HG03521 (cell line): ENCODE data around the gene INKA2.

ENCODE experiments used
- ATAC-seq: cut with Tn5 transposase; IDR thresholded peaks from one replicate; pipeline ENCODE4 v1.9.1; 2021; ENCODE audit warnings: mild to moderate bottlenecking, moderate library complexity; ENCODE audit not compliant: unreplicated experiment

INKA2 gene

DNA sequence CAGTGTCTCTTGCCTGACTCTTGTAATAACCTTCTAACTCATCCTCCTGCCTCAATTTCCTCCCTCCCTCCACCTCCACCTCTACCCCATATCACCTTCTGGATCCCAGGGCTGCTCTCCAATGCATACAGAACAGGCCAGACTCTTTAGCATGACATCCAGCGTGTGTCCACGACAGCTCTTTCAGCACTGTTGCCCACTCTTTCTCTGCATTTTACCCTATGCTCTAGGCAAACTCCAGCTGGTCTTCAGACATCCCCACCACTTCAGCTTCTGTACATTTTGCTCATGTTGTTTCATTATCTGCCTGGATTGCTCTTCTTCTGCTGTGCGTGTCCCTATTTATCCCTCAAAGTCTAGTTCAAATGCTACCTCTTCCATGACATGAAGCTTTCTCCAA is 4.8 kb downstream of the INKA2 start:
- ATAC-seq: no peak

DNA sequence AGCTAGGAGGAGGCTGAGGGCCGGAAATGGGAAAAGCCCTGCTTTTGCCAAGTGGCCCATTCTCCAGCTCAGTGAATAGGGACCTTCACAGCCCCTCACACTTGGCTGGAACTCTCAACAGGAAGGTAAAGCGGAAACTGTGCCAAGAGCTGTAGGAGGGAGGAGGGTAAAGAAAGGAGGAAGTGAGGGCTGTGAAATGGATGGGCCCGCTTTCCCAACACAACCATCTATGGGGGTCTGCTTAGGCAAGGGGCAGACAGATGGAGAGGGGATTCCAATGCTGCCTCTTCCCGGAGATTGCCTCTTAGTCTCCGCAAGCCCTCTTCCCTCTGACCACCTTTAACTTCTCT is 5.2 kb downstream of the INKA2 start:
- ATAC-seq: no peak

DNA sequence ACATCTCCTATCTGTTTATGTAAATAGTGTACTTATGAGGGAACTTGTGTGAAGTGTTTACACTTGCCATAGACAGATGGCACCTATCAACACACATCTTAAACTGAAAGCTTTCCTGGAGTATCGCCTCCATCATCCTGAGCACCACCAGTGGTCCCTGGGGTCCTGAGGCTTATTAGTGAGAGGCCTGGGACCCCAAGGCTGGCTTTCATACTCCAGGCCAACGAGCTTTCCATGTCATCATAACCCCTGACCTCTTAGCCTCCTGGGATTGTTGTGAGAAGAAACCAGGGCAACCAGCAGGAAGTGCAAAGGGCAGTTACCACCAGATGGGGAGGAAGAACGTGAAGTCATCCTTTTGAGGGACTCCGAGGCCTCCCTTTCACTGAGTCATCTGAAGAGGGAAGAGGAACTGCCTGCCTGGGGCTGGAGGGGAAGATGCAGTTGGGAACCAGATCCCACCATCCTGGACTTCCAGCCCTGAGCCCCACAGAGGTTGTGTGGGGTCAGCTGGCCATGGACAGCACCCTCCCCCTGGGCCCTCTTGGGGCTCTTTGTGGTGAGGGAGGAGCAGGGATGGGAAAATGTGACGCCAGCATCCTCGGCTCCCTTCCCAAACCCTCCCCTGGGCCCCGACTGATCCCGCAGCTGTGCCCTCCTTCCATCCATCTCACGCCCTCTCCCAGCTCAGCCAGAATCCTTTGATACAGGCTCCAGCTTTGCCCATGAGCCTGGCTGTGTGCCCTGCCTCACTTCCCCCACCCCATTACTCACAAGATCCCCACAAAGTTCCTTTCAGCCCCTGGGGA is 5.8 kb downstream of the INKA2 start:
- no peak for ATAC-seq

GRCh38 chr1:111732718-111733117 is 6.5 kb downstream of the INKA2 start:
- ATAC-seq: no peak

GRCh38 chr1:111731956-111732355 is 7.2 kb downstream of the INKA2 start:
- ATAC-seq: no peak

GRCh38 chr1:111730706-111731105 is 8.5 kb downstream of the INKA2 start:
- ATAC-seq: no peak

DNA sequence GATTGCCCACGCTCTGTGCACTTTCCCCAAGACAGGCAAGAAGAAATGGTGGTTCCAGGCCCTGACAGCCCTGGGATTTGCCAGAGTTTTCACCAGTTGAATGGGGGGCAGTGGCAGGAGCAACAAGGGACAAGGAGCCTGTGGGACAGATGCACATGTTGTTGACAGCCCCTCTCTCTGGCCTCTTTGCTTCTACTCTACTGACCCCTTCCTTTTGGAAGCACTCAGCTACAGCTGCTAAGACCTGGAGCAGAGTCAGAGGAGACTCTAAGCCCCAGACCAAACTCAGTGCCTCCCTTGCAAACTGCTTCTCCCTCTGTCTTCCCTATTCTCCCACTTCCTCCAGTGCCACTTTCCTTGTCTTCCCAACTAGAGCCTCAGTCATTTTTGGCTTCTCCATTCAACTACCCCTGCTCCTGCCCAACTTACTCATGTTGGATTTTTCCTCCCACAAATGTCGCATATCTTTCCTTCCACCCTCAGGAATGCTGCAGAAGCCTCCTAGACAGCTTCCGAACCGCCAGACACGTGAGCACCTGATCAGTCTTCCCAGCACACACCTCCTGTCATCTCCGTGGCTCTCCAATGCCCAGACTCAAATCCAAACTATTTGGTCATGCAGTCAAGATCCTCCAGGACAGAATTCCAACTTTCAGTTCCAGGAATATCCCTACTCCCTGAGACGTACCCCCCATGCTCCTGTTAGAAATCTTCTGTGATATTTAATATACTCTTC is 9.1 kb downstream of the INKA2 start:
- ATAC-seq: no peak

DNA sequence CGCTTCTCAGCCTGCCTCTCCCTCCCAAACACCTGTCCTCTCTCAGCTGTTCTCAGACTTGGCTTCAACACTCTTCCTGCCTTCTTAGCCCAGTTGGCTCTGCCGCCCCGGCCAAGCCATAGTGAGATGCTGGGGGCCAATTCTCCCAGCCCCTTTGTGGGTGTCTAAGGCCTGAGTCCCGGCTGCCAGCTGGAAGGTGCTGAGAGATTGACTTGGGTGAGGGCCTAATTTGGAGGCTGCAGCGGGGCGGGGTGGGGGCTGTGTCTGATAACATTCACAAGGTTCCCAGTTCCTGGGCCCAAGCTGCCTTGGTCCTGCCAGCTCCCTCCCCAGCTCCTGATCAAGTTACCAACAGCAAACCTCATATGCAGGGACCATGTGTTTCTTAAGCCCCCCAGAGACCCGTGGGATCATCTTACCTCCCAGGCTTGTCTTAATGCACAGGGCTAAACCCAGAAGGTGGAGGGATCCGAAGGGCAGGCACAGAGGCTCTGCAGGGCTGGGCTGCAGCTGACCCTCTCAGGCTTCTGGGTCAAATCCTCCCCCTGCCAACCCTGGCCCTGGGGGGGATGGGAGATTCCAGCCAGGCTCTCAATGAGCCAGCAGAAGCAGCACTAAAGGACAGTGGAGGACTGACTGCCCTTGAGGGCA is 9.8 kb downstream of the INKA2 start:
- no peak for ATAC-seq

- ATAC-seq: no peak
These were observed 12.1 kb downstream of the INKA2 start for GRCh38 chr1:111727056-111727455.

- ATAC-seq: no peak
These were observed 14.0 kb downstream of the INKA2 start for GRCh38 chr1:111725192-111725591.

GRCh38 chr1:111723871-111724270 is 15.3 kb downstream of the INKA2 start:
- no peak for ATAC-seq

GRCh38 chr1:111723091-111723806 is 15.9 kb downstream of the INKA2 start:
- ATAC-seq: no peak

- ATAC-seq: no peak
These were observed 18.0 kb downstream of the INKA2 start for GRCh38 chr1:111720977-111721786.

GRCh38 chr1:111720274-111720976 is 18.8 kb downstream of the INKA2 start:
- ATAC-seq: no peak

DNA sequence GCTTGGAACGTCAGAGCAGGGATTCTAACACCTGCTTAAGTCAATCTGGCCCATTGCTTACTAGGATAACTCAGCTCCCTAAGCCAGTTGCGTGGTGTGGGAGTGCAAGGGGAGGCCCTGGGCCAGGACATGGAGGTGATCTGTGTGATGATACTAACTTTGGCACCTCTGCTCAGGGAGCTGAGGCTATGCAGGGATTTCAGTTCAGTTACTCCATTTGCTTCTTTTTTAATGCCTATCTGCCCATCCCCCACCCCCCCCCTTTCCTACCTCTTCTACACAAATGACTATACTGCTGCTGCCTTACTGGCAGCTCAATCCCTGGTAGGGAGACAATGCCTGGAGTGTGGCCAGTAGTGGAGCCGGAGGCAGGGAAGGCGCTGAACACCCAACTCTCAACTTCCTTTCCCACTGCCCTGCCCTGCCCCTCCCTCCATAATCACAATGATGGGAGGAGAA is 19.5 kb downstream of the INKA2 start:
- ATAC-seq: no peak

GRCh38 chr1:111719135-111719534 is 20.1 kb downstream of the INKA2 start:
- ATAC-seq: no peak

GRCh38 chr1:111717450-111717849 is 21.7 kb downstream of the INKA2 start:
- ATAC-seq: no peak

DNA sequence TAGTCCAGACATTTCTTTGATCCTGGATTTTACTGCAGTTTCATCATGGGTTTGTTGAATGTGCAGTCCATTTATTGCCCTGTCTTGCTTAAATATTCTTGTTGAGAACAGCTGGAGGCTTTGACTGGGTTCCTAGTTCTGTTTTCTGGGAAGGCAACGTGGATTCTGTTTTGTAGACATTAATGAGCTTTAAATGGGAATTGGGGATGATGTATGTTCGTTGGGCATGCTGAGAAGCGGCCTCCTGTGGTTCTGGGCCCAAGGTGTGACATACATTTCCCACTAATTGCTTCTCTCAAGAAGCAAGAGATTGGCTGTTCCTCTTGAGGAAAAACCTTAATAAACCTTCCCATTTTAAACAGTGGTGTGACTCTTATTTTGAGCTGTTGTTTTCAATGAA is 22.9 kb downstream of the INKA2 start:
- no peak for ATAC-seq

GRCh38 chr1:111709986-111710385 is 29.2 kb downstream of the INKA2 start:
- no peak for ATAC-seq

DNA sequence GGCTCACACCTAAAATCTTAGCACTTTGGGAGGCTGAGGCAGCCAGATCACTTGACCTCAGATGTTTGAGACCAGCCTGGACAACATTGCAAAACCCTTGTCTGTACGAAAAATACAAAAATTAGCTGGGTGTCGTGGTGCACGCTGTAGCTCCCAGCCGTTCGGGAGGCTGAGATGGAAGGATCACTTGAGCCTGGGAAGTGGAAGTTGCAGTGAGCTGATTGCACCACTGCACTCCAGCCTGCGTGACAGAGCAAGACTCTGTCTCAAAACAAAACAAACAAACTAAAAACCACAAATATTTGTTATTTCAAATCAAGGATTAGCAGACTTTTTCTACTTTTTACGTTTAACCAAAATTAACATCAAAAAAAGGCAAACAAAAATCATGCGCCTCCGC is 31.3 kb downstream of the INKA2 start:
- ATAC-seq: no peak
